Esophagus mucosa (tissue), 1 donor: ENCODE measurements around the gene KCNT2. TPM values are rescaled to one million over a fixed set of nuclear protein-coding genes. Genes with fewer than 3 reads are reported as not detected.
A peak's percentile ranks its signal among the peaks of the same experiment; 100 is the strongest.
"Not testable (repeated sequence)": the region's sequence is repeated elsewhere in the genome, so short reads cannot be mapped to it uniquely, and the experiment has no call there.

Source experiments
- ATAC-seq: fragments of 200-7000 bp; cut with Tn5 transposase; one replicate; pipeline ENCODE4 v1.9.1; 2020
- total RNA-seq: library from RNA; stranded (reverse); gene quantifications from one replicate; pipeline ENCODE4 v1.2.4, GENCODE V29; 2023
- donor health status: DM: yes; HTN: yes; CAD: no.

Gene KCNT2
- total RNA-seq, 1 donor from 2014 or later = 0.20 TPM

GRCh38 chr1:196590012-196590708, 18.1 kb downstream of the KCNT2 start:
- ATAC-seq = no peak

GRCh38 chr1:196584696-196585095, 23.5 kb downstream of the KCNT2 start:
- no peak for ATAC-seq

GRCh38 chr1:196577386-196577785, 30.9 kb downstream of the KCNT2 start:
- no peak for ATAC-seq

- ATAC-seq = no peak
These were observed 35.0 kb downstream of the KCNT2 start for GRCh38 chr1:196573226-196573625.

- no peak for ATAC-seq
These were observed 41.0 kb downstream of the KCNT2 start for GRCh38 chr1:196567238-196567637.

- ATAC-seq = no peak
These were observed 44.5 kb downstream of the KCNT2 start for GRCh38 chr1:196563768-196564167.

- no peak for ATAC-seq
These were observed 48.9 kb downstream of the KCNT2 start for GRCh38 chr1:196559314-196559713.

- peak; percentile 46 for ATAC-seq
These were observed 49.8 kb downstream of the KCNT2 start for GRCh38 chr1:196558411-196558810.

GRCh38 chr1:196557797-196558196, 50.4 kb downstream of the KCNT2 start:
- no peak for ATAC-seq

GRCh38 chr1:196550731-196551130, 57.5 kb downstream of the KCNT2 start:
- ATAC-seq = no peak

GRCh38 chr1:196546272-196547111, 61.7 kb downstream of the KCNT2 start:
- ATAC-seq = no peak

- no peak for ATAC-seq
These were observed 63.0 kb downstream of the KCNT2 start for GRCh38 chr1:196545222-196545621.

- ATAC-seq = no peak
These were observed 63.6 kb downstream of the KCNT2 start for GRCh38 chr1:196544617-196545016.

- ATAC-seq = no peak
These were observed 64.4 kb downstream of the KCNT2 start for GRCh38 chr1:196543833-196544232.

- ATAC-seq = peak; percentile 15
These were observed 69.8 kb downstream of the KCNT2 start for GRCh38 chr1:196538473-196538872.

GRCh38 chr1:196535727-196536126, 72.5 kb downstream of the KCNT2 start:
- peak; percentile 82 for ATAC-seq

GRCh38 chr1:196531737-196532524, 76.3 kb downstream of the KCNT2 start:
- no peak for ATAC-seq

- no peak for ATAC-seq
These were observed 80.3 kb downstream of the KCNT2 start for GRCh38 chr1:196527919-196528318.

GRCh38 chr1:196522574-196523345, 85.5 kb downstream of the KCNT2 start:
- not testable (repeated sequence) for ATAC-seq

GRCh38 chr1:196517193-196517592, 91.0 kb downstream of the KCNT2 start:
- no peak for ATAC-seq

- ATAC-seq = no peak
These were observed 91.9 kb downstream of the KCNT2 start for GRCh38 chr1:196516373-196516772.

- ATAC-seq = no peak
These were observed 92.3 kb downstream of the KCNT2 start for GRCh38 chr1:196515904-196516303.
